HG02981 (cell line): ENCODE measurements around the gene AOPEP.

Experiments used
- ATAC-seq: cut with Tn5 transposase; IDR thresholded peaks from one replicate; pipeline ENCODE4 v1.9.1; 2021; ENCODE audit warnings: mild to moderate bottlenecking, moderate library complexity; ENCODE audit not compliant: unreplicated experiment

AOPEP gene

GRCh38 chr9:94788570-94789105, 62.1 kb downstream of the AOPEP start:
- ATAC-seq, result no peak

GRCh38 chr9:94791435-94791834, 64.9 kb downstream of the AOPEP start:
- ATAC-seq, result no peak

DNA sequence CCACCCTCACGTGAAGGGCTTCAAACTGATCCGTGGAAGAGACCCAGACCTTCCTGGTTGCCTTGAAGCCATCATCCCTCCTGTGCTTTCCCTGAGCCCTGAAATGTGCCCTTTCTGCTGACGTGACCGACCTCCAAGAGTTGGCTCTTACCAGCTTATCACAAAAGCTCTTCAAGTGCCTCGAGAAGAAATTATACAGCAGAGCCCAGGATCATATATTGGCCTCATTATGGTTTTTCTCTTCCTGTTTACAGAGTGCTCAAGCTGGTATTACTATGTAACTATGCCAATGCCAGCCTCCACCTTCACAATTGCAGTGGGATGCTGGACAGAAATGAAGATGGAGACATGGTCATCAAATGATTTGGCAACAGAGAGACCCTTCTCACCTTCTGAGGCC, 66.0 kb downstream of the AOPEP start:
- no peak for ATAC-seq

- ATAC-seq, result no peak
These were observed 68.1 kb downstream of the AOPEP start for GRCh38 chr9:94794476-94795167.

- no peak for ATAC-seq
These were observed 70.2 kb downstream of the AOPEP start for GRCh38 chr9:94796687-94797086.

- no peak for ATAC-seq
These were observed 71.7 kb downstream of the AOPEP start for GRCh38 chr9:94798201-94798600.

DNA sequence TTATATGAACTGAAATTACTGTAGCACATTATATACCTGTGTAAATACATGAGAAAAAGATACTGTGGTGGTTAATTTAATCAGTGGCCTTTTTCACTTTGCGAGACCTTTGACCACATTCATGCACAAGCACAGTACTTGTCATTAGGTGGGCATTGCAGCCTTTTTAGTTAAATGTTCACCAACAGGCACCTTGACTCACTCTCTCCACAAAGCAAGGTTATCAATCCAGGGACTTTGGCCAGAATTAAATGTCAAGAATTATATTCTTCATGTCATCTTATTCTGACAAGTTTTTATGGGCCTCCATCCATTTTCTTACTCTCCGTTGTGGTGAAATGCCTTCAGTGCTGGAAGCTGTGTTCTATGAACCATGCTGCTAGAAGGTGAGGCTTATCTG, 72.2 kb downstream of the AOPEP start:
- ATAC-seq, result no peak

DNA sequence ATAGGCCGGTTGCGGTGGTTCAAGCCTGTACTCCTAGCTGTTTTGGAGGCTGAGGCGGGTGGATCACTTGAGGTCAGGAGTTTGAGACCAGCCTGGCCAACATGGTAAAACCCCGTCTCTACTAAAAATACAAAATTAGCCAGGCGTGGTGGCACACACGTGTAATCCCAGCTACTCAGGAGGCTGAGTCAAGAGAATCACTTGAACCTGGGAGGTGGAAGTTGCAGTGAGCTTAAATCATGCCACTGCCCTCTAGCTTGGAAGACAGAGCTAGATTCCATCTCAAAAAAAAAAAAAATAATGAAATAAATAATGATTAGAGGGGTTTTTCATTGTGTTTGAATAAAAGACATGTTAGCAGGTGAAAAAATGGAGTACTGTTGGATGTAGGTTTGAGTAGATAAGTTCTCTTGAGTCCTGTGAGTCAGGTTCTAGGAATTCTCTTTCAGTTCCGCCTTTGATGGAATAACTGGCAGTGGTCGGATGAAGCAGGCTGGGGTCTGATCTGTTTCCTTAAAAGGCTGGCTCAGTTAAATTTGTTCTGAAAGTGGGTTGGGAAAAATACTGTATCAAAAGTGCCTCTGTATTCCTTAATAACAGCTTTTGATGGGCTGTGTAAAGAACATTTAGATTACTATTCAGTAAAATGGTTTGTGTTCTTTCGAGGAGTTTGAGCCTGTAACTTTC, 73.2 kb downstream of the AOPEP start:
- ATAC-seq, result no peak

GRCh38 chr9:94800424-94801117, 74.1 kb downstream of the AOPEP start:
- ATAC-seq, result no peak

GRCh38 chr9:94801234-94801633, 74.7 kb downstream of the AOPEP start:
- no peak for ATAC-seq

DNA sequence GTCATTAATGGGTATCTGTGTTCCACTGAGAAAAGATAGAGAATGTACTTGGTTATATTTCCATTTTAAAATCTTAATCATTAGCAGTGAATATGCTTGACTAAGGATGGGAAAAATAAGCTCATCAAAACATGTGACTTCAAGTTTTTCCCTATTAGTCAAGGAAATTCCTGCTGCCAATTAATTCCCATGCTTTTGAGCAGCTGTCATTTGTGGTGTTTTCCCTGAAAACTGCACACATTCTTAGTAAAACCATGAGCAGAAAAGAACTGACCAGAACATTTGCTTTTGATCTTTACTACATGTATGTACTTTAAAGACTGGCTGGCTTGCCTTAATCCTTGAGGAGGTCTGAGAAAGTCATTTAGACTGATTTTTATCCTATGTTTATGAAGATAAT, 75.2 kb downstream of the AOPEP start:
- ATAC-seq, result no peak

DNA sequence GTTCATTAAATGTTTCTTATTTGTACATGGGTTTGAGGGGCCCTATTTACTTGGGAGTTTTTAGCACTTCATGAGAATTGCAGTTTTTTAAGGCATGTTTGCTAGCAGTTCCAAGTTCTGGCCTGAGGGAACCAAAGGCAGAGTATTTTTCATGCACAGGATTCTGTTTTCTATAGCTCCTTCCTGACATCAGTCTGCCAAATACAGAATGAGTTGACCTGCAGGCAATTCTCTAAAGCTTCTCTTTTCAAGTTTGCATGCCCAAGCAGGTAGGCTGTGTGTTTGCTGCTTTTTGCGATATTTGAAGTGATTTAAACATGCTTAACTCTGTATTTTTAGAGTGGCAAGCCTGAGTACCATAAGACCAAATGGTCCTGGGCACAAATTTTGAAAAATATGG, 75.8 kb downstream of the AOPEP start:
- ATAC-seq, result no peak

DNA sequence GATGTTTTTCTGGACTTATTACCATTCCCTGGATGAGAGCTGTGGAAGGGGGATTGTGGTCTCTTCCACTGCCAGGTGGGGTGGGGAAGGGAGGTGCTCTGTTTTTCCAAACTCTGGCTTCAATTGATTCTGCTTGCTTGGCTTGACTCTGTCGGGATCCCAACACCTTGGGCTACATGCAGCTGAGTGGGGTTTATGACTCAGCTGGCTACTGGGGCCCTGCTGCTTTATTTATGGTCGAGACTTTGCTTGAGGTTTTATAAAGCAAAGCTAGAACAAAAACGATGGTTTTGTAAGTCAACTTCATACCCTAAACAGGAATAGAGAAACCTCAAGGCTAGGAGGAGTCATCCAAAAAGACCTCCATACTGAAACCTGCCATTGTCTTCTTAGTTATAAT, 76.3 kb downstream of the AOPEP start:
- no peak for ATAC-seq

DNA sequence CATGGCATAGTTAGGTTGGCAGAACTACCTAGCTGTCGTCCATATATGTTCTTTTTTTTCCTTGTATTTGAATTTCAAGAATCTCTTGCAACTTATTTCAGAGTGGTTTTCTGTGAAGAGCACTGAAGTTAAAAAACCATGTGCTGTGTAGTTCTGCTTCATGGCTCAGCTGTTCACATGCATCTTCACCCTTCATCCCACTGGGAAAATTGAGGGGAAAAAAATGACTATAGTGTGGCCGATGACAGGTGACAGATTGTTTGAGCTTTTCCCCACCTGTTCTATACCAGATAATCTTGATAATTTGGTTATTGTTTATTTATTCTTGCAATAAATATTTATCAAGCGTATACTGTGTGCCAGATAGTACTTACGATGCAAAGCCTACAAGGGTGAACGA, 77.8 kb downstream of the AOPEP start:
- no peak for ATAC-seq

DNA sequence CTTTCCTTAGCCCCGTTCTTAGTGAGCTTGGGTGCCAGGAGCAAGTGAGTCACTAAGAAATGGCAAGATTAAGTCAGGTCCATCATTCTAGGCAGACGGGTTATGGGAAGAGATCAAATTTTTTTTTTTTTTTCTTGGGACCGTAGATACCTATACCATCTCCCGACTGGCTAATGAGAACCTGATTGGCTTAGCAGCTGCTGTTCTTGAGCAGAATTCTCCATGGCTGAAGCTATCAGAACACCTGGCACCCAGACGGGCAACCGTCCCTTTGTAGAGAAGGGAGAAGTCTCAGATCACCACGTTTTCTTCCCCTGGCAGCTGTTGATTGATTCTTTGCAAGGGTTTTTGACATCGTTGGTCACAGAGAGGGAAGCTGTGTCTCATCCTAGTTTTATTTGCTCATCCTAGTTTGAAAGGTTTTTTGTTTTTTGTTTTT, 78.6 kb downstream of the AOPEP start:
- ATAC-seq, result no peak

- ATAC-seq, result no peak
These were observed 79.1 kb downstream of the AOPEP start for GRCh38 chr9:94805585-94805984.

DNA sequence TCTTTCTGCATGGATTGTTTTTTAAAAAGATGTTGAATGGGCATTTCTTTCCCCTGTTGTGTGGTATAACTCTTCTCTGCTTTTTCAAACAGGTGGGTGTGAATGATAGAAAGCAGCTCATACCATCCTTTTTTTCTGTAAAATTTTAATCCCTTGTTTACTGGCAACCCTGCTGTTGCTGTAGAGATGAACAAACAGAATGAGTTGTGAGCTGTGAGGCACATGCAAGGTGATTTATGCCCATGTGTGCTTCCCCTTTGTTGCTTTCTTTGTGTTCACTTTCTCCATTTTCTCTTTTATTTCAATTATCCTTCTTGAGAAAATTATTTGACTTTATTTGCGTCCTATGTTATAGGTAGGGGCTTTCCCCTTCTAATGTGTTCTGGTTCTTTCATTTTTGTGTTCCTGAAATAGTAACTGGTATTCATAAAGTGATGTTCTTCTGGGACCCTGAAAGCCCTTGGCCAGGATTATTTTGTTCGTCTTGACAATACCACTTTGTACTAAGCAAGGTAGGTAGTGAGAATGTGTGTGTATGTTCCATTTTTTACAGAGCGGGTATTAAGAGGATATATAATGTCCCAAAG, 79.9 kb downstream of the AOPEP start:
- peak; percentile 48 for ATAC-seq

- ATAC-seq, result no peak
These were observed 81.1 kb downstream of the AOPEP start for GRCh38 chr9:94807556-94807955.

DNA sequence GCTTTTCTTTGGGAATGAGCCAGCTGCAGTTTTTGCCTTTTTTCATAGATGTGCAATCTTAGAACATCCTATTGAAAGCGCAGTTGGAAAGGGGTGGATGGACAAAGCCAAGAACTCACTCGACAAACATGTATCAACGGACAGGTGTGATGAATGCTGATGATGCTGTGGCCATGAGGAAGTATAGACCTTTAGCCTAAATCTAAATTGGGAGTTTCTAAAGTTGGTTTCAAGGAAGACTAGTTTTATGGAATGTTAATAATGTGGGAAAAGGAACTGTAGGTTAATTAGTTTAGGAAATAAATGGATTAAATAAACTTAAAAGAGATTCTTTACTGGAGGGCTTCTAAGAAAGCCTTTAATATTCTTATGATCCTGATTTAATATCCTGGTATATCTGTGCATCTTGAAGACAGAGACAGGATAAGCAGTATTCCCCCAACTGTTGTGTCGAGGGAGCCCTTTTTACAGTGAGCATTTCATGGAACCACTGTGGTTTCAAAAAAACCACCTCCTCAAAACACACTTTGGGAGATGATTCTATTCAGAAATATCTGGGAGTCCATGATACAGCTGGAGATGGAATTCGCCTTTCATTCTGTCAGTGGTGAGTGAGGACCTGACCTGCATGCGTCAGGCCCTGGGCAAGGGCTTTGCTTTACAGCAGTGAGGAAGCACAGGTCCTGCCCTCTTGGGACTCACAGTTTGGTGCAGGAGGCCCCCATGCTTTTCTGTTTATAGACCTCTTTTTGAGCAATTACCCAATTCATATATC, 82.6 kb downstream of the AOPEP start:
- ATAC-seq, result no peak

DNA sequence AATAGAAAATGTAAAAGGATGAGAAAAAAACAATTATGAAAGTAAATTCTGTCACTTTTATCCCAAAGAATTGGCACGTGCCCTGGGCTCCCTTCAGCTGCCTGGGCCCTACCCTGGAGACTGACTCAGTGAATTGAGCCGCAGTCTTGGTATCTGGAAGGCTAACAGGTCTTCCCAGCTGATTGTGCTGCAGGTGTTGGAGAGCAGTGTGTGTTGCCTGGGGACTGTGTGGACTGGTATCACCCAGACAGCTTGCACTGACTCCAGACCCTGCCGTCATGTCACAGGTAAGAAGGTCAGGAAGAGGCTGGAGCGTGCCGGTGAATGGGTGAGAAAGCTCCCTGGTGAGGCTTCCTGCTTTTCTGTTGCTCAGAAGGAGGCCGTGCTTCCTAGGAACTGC, 83.3 kb downstream of the AOPEP start:
- no peak for ATAC-seq

- ATAC-seq, result no peak
These were observed 84.6 kb downstream of the AOPEP start for GRCh38 chr9:94811074-94811473.
